SW480 (cell line): ENCODE results near the gene CD74.
"Not testable (repeated sequence)": the region's sequence is repeated elsewhere in the genome, so short reads cannot be mapped to it uniquely, and the experiment has no call there.

Experiments
- DNase-seq: peaks from one replicate; pipeline ENCODE4 v3.0.0-alpha.2; 2016; ENCODE audit warnings: low spot score

Gene CD74

GRCh38 chr5:150412319-150413175, at the start of gene CD74:
Gene CD74, minus strand, starts transcription at chr5:150412910. Its CDS starts 161 bp downstream, at chr5:150412749.
- peak; percentile 44 for DNase-seq

- DNase-seq = no peak
These were observed 48.5 kb upstream of the CD74 start for GRCh38 chr5:150461231-150461630.

GRCh38 chr5:150460781-150461180, 48.1 kb upstream of the CD74 start:
- no peak for DNase-seq

GRCh38 chr5:150458802-150459557, 46.3 kb upstream of the CD74 start:
- peak; percentile 67 for DNase-seq

- DNase-seq = no peak
These were observed 45.0 kb upstream of the CD74 start for GRCh38 chr5:150457562-150458240.

GRCh38 chr5:150457121-150457520, 44.4 kb upstream of the CD74 start:
- no peak for DNase-seq

GRCh38 chr5:150454492-150455229, 42.0 kb upstream of the CD74 start:
- DNase-seq = no peak

- not testable (repeated sequence) for DNase-seq
These were observed 41.3 kb upstream of the CD74 start for GRCh38 chr5:150454027-150454426.

GRCh38 chr5:150452914-150453313, 40.2 kb upstream of the CD74 start:
- no peak for DNase-seq

GRCh38 chr5:150451594-150451993, 38.9 kb upstream of the CD74 start:
- DNase-seq = no peak

GRCh38 chr5:150449517-150450339, 37.0 kb upstream of the CD74 start, which contains the start of gene RPS14:
Gene RPS14, minus strand, starts transcription at chr5:150449739. Its CDS starts 2,006 bp downstream, at chr5:150447733.
- peak; percentile 94 for DNase-seq

GRCh38 chr5:150448952-150449516, 36.3 kb upstream of the CD74 start:
- no peak for DNase-seq

- DNase-seq = no peak
These were observed 35.6 kb upstream of the CD74 start for GRCh38 chr5:150448334-150448733.

- DNase-seq = no peak
These were observed 34.5 kb upstream of the CD74 start for GRCh38 chr5:150447188-150447587.

- DNase-seq = no peak
These were observed 33.9 kb upstream of the CD74 start for GRCh38 chr5:150446583-150446982.

- DNase-seq = no peak
These were observed 33.4 kb upstream of the CD74 start for GRCh38 chr5:150446088-150446487.

GRCh38 chr5:150444770-150445169, 32.1 kb upstream of the CD74 start:
- DNase-seq = no peak

- no peak for DNase-seq
These were observed 30.7 kb upstream of the CD74 start for GRCh38 chr5:150443242-150444075.

GRCh38 chr5:150442699-150443080, 30.0 kb upstream of the CD74 start:
- DNase-seq = no peak
